C4-2B (cell line): Measurements from ENCODE around the gene OR10G8.
"Not testable (repeated sequence)": the region's sequence is repeated elsewhere in the genome, so short reads cannot be mapped to it uniquely, and the experiment has no call there.

Source experiments
- CTCF ChIP-seq: fragments of 450-650 bp; conservative IDR thresholded peaks from 2 replicates; pipeline ENCODE4 v1.5.1; 2017; ENCODE audit warnings: mild to moderate bottlenecking
- ZFX ChIP-seq: fragments of 450-650 bp; IDR thresholded peaks from 2 replicates; pipeline ENCODE4 v1.6.1; 2017

DNA sequence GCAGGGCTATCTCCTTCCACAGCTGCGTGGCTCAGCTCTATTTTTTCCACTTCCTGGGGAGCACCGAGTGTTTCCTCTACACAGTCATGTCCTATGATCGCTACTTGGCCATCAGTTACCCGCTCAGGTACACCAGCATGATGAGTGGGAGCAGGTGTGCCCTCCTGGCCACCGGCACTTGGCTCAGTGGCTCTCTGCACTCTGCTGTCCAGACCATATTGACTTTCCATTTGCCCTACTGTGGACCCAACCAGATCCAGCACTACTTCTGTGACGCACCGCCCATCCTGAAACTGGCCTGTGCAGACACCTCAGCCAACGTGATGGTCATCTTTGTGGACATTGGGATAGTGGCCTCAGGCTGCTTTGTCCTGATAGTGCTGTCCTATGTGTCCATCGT is 10.8 kb upstream of the OR10G8 start:
- not testable (repeated sequence) for TF ChIP-seq CTCF, ZFX
